ENCODE data around the gene TNS4. TPM values are rescaled to one million over a fixed set of nuclear protein-coding genes. Genes with fewer than 3 reads are reported as not detected.

TNS4 gene
- total RNA-seq, 4 donors from 2014 or later: 1.8 to 2.1 TPM; not detected in 2

DNA sequence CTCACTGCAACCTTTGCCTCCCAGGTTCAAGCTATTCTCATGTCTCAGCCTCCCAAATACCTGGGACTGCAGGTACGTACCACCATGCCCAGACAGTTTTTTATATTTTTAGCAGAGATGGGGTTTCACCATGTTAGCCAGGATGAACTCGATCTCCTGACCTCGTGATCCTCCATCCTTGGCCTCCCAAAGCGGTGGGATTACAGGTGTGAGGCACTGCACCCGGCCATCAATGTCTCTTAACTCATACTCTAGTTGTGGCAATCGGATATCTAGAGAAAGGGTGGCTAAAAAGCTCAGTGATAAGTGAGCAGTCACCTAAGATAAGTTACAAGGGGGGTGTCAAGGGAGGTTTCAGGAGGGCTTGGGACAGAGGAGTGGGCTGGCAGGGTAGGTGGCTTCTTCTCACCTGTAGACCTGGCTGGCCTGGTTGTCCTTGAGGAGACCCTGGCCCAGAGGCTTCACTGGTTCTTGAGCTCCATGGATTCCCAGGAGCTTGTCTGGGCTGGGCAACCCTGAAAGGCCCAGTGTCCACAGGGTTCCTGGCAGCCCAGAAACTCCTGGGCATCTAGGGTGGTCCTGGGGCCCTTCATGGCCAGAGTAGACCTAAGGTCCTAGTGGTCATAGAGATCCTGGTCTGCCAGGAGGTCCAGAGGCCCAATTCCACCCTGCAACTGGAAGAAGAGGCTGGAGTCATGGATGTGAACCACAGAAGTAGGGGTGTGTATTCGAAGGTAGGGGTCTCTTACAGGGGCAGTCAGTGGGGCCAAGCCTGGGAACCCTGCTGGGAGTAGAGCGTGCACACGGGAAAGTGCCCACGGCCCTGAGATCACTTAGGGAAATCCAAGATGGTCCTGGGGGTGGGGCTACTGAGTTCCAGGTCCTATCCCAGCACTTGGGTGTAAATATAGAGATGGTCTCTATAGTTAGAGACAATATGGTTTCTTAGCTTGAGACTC is 70.9 kb downstream of the TNS4 start:
- no peak for DNase-seq (ENCODE audit: low spot score)
- ATAC-seq (ENCODE audit: low FRiP score): no peak
- TF ChIP-seq CTCF (IDR thresholded peaks at IDR 0.05): no peak

GRCh38 chr17:40427002-40427491 is 74.4 kb downstream of the TNS4 start:
- TF ChIP-seq CTCF (IDR thresholded peaks at IDR 0.05): no peak
- no peak for DNase-seq (ENCODE audit: low spot score)

More at GRCh38 chr17:40427002-40427491, 74.4 kb downstream of the TNS4 start:
- ATAC-seq (ENCODE audit: low FRiP score): no peak

Other genes starting within 250 kb of the TNS4 start
- 1 to 10 TPM in 2 of 4 donors, under 1 TPM in 2; 0.56 to 4.3 (median 1.7) TPM for gene CDC6, start 213.7 kb downstream of the TNS4 start, total RNA-seq
- 10 to 100 TPM; 26.7 to 61.5 (median 35.9) TPM for gene RARA, start 192.4 kb downstream of the TNS4 start, total RNA-seq
- 1 to 10 TPM in 1 of 4 donors, under 1 TPM in 1, not detected in 2; 0.60 to 2.0 TPM for gene GJD3, start 136.9 kb downstream of the TNS4 start, total RNA-seq
- gene TOP2A, start 83.7 kb downstream of the TNS4 start, total RNA-seq: 10 to 100 TPM in 1 of 4 donors, 1 to 10 TPM in 2, under 1 TPM in 1; 0.65 to 12.7 (median 2.3) TPM
- 100 to 1,000 TPM; 352 to 633 (median 429) TPM for gene IGFBP4, start 58.2 kb downstream of the TNS4 start, total RNA-seq
- 1 to 10 TPM in 1 of 4 donors, under 1 TPM in 1, not detected in 2; 0.37 to 1.9 TPM for gene CCR7, start 63.8 kb upstream of the TNS4 start, total RNA-seq
- 10 to 100 TPM; 66.5 to 88.3 (median 76.0) TPM for gene SMARCE1, start 146.2 kb upstream of the TNS4 start, total RNA-seq
- 10 to 100 TPM in 1 of 4 donors, 1 to 10 TPM in 2, not detected in 1; 2.0 to 11.5 (median 3.5) TPM for gene KRT222, start 163.6 kb upstream of the TNS4 start, total RNA-seq
- gene KRT24, start 202.1 kb upstream of the TNS4 start, total RNA-seq: not detected

All from omental fat pad (tissue), 4 donors.